HS-27A (cell line): ENCODE data around the gene GLO1.

Source experiments
- DNase-seq: peaks from one replicate; pipeline ENCODE4 v3.0.0-alpha.2; 2012; ENCODE audit warnings: low read depth, missing footprints

Gene GLO1

DNA sequence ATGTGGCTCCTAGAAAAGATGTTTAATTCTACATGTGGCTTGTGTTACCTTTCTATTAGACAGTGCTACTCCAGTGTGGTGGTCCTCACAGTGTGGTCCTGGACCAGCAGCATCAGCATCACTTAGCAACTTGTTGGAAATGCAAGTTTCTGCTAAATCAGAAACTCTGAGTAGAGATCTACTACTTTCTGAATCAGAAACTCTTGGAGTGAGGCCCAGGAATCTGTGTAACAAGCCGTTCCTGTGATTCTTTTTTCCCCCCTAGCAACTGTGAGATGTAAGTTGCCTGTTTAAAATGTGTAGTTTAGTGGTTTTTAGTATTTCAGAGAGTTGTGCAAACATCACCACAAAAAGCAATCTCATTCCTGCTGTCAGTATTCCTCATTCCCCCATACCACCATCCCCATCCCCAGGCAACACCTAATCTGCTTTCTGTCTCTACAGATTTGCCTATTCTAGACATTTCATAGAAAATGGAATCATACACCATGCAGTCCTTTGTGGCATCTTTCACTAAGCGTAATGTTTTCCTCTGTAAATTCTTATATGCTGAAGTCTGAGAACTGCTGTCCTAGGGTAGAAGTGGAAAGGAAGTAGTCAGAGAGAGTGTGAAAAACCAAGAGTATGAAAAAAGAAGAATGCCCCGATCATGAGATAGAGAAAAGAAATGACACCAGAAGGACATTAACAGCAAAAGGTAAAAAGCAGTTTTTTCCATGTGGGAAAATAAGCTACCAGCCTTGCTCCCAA, 44.4 kb downstream of the GLO1 start:
- no peak for DNase-seq

DNA sequence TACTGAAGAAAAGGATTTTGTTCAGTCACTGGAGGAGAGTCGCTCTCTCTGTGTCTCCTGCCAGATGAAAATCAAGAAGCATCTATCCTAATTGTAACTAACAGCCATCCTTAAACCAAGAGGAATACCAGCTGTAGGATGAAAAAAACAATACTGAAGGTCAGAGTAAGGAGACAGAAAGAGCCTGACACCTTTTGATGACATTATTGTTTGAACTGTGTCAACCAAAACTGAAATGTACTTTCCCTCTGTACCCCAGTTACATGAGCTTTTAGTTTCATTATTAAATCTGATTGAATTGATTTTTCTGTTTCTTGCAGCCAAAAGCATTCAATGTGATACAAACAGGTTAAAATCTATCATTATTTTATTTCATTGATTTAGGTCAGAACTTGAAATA, 46.0 kb downstream of the GLO1 start:
- no peak for DNase-seq

GRCh38 chr6:38654263-38654662, 48.7 kb downstream of the GLO1 start:
- DNase-seq, result no peak

DNA sequence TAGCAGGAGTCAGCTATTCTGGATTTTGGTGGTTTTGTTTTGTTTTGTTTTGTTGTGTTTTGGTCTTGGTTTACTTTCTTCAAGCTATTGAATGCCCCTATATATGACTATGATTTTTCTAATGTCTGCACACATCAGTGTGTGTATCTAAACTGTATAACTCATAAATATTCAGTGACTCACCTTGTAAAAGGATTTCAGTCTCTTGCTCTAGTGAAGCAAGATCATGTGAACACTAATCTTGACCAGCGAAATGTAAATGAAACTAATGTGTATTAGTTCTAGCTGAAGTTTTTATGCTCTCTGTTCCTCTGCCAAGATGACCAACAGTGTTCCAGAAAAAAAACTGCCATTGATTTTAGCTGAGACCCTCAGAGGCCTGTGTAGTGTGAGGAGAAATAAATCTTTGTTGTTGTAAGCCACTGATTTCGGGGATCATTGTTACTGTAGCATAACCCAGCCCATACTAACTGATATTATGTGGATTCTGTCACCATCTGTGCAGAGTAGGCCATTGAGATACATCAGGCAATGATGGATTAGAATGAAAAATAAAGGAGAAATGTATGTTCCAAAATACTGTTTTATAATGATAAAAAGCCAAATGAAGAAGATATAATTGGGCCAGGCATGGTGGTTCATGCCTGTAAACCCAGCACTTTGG, 51.7 kb downstream of the GLO1 start:
- DNase-seq, result no peak

DNA sequence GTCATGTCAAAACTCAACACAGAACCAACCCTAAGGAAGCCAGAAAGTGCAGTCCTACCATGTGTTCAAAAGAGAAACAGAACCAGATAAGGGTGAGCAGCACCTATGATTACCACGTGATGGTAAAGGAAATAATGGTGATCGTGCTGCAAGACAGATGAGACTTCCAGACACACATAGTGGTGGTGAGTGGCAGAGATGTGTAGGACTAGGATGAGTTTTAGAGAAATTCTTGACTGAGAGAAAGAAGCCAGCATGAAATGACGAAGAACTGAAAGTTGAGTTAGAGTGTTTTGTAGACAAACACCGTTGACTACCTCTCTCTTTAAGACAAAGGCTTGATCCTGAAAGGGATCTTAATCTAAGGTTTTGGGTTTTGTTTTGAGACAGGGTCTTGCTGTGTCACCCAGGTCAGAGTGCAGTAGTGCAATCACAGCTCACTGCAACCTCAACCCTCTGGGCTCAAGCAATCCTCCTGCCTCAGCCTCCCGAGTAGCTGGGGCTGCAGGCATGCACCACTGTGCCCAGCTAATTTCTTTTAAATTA, 52.7 kb downstream of the GLO1 start:
- no peak for DNase-seq

- DNase-seq, result no peak
Measured at GRCh38 chr6:38649744-38650143, 53.2 kb downstream of the GLO1 start.

- DNase-seq, result no peak
Measured at GRCh38 chr6:38648629-38649028, 54.3 kb downstream of the GLO1 start.

DNA sequence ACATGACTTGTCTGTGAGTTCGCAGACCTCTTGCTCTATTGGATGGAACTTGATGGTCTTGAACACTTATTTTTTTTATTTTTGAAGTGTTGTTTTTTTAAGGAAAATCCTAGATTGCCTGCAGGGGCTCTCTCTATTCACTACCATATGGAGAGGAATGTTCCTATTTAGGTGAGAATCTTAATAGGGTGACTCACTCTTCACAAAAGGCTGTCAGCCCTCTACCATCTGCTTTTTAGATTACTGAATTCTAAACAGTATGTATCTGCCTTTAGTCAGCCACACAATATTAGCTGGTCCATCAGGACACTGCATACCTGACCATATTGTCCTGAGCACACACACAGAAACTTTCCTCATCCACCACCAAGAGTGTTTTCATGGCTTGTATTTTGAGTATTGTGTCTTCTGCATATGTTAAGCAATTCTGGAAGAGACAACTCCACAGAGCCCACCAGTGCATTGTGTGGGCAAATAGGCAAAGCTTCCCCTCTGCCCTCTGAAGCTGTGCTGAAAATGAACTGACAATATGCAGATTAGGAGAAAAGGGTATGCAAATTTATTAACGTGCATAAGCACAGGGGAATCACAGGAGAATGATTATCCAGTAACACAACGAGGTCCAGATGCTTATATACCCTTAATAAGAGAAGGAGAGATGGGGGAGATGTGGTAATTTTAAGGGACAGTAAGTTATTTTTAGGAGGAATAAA, 56.6 kb downstream of the GLO1 start:
- no peak for DNase-seq

GRCh38 chr6:38644951-38645350, 58.0 kb downstream of the GLO1 start:
- no peak for DNase-seq

GRCh38 chr6:38640216-38640909, 62.6 kb downstream of the GLO1 start:
- DNase-seq, result no peak

DNA sequence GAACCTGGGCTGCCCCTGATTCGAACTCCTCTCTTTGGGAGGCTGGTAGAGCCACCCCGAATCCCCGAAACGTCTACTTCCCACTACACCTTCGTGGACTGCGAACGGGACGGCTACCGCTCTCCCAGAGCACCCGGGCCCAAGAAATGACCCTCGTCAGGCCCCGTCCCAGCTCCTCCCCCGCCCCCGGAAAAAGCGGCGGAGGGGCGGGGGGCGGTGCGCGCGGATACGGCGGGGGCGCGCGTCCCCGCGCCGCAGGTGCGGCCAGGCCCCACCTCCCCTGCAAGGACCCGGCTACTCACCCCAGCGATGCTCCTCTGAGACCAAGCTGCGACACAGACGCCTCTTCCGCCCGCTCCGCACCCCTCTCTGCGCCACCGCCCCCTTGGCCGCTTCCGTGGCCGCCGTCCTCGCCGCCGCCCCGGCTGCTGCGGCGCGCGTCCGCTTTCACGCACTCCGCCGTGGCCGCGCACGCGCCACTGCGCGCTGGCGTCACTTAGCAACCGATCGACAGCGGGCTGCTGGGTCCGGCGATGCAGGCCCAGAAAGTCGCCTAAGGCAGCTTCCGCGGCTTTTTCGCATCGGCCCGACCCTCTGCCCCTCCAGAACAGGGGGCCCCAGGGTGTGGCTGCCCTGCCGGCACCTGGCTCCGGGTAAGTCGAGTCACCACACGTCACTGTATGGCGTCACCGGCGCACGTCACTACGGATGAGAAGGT, 63.3 kb downstream of the GLO1 start, which contains the start of gene BTBD9:
Gene BTBD9 (minus strand): TSS at position 432 of the 718 bp plus-strand sequence.
- DNase-seq, result peak; percentile 65

- DNase-seq, result peak; percentile 23
Measured at GRCh38 chr6:38638941-38639497, 63.9 kb downstream of the GLO1 start.

GRCh38 chr6:38637756-38638155, 65.2 kb downstream of the GLO1 start:
- DNase-seq, result no peak

GRCh38 chr6:38636027-38636426, 66.9 kb downstream of the GLO1 start:
- no peak for DNase-seq

- DNase-seq, result no peak
Measured at GRCh38 chr6:38634518-38634917, 68.4 kb downstream of the GLO1 start.

GRCh38 chr6:38632490-38632889, 70.5 kb downstream of the GLO1 start:
- no peak for DNase-seq

DNA sequence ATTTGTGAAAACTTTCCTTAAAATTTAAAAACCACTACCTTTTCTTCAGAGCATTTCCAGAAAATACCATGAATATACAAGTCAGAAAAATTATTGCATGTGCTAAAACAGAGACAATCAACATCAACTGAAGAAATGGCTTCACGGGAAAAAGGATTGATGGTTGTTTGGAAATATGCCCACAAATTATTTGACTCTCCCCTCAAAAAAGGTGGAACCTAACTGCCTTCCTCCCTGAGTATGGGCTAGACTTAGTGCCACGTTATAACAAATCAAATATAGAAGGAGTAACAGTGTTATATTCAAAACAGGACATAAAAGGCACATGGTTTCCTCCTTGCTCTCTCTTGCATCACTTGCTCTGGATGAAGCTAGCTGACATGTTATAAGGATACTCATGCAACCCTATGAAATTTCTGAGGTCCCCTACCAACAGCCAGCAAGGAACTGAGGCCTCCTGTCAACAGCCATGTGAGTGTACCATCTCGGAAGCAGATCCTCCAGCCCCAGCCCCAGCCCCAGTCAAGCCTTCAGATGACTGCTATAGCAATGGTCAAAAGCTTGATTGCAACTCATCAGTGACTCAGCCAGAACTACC, 71.7 kb downstream of the GLO1 start:
- DNase-seq, result no peak
